ENCODE data around the gene NCBP2L. TPM values are rescaled to one million over a fixed set of nuclear protein-coding genes. Genes with fewer than 3 reads are reported as not detected.

Gene NCBP2L
- total and polyA plus RNA-seq, 2 of the 8 experiments (the other 6 are each of a cell fraction or from before 2014, with no cell fraction given): not detected

- TF ChIP-seq CHD7 (IDR thresholded peaks at IDR 0.05; ENCODE audit: insufficient replicate concordance, low read length) (no peak), SAP30 (IDR thresholded peaks at IDR 0.05; ENCODE audit: insufficient read depth, insufficient replicate concordance, low read length) (no peak), CTBP2 (IDR thresholded peaks at IDR 0.05; ENCODE audit: borderline replicate concordance, insufficient read depth, insufficient read length, low read length) (no peak), HDAC2 (IDR thresholded peaks at IDR 0.05; ENCODE audit: borderline replicate concordance in 1 of 2, low read depth in 2 of 2, low read length in 2 of 2) (no peak), USF2 (IDR thresholded peaks at IDR 0.05; ENCODE audit: low read length) (no peak), RBBP5 (IDR thresholded peaks at IDR 0.05; ENCODE audit: borderline replicate concordance, low read depth, low read length) (no peak), JUN (IDR thresholded peaks at IDR 0.05; ENCODE audit: low read depth, low read length) (no peak), RNF2 (IDR thresholded peaks at IDR 0.05; ENCODE audit: borderline replicate concordance, low read depth, low read length, missing control alignments, poor library complexity, severe bottlenecking) (no peak)
Observed at GRCh38 chrX:107747596-107748161, 29.9 kb upstream of the NCBP2L start (continued).
